Stimulated activated CD8-positive, alpha-beta memory T cell treated with anti-CD3 and anti-CD28 coated beads, Interleukin-2, amount 100 ng/mL, for 1 hour (primary cell): ENCODE results near the gene SLC6A17.

Experiments
- DNase-seq, 2 donors: peaks; one replicate each; pipeline ENCODE4 v3.0.0-alpha.2; 2020; ENCODE audit warnings: low read depth in 2 of 2

Gene SLC6A17

GRCh38 chr1:110220324-110220723 is 70.0 kb downstream of the SLC6A17 start:
- DNase-seq = no peak

- DNase-seq = no peak
Measured at GRCh38 chr1:110221119-110221518, 70.8 kb downstream of the SLC6A17 start.

GRCh38 chr1:110223127-110223526 is 72.8 kb downstream of the SLC6A17 start:
- no peak for DNase-seq

DNA sequence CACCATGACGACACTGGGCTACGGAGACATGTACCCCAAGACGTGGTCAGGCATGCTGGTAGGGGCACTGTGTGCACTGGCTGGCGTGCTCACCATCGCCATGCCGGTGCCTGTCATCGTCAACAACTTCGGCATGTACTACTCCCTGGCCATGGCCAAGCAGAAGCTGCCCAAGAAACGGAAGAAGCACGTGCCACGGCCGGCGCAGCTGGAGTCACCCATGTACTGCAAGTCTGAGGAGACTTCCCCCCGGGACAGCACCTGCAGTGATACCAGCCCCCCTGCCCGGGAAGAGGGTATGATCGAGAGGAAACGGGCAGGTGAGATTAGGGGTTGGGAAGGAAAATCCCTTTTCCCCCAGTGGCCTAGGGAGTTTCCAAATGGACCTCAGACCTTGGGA is 73.3 kb downstream of the SLC6A17 start:
- no peak for DNase-seq

DNA sequence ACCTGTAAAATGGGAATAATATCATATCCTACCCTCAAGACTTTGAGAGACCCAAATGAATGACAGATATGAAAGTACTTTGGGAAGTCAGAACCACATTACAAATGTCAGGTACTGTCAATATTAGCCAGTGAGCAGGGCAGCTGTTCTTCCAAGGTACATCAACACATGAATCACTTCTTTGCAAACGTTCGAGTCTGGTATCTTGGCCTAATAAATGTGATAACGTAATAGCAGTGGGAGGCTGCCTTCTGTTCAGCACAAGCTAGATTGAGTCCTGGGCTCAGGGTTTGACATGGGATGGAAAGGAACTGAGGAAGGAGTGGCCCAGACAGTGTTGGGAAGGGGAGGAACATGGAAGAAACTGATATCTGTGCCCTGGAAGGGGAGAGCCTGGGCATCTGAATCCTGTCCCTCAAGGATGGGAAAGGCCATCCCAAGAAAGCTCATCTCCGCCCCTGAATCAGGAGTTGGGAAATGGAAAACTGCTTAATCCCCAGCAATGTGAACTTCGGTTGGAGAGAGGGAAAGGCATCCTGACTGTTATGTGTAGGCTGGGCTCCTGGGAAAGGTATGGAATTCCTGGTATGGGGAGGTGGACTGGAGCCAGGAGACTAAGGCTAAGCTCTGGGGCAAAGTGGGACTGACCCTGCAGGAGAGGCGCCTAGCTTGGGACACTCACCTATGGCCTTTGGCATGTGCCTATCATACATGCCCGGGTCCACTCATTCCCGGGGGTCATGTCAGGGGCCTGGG is 74.1 kb downstream of the SLC6A17 start:
- no peak for DNase-seq

DNA sequence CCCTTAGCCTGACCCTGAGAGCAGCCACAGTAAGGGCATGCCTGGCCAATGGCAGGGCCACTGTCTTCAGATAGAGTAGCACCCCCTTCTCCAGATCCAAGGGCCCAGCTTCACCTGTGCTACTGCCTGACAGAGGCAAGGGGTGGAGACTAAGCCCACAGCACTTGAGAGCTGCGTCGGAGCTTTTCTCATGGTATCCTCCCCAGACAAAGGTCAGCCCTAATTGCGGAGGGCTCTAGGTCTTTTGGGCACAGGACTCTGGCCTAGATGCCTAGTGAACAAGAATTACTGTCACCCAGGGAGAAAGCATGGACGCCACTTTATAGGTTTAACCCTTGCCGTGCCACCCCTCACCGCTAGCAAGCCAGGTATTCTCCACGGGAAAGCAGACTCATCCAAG is 74.9 kb downstream of the SLC6A17 start:
- DNase-seq = no peak

GRCh38 chr1:110225756-110226404 is 75.6 kb downstream of the SLC6A17 start:
- no peak for DNase-seq

DNA sequence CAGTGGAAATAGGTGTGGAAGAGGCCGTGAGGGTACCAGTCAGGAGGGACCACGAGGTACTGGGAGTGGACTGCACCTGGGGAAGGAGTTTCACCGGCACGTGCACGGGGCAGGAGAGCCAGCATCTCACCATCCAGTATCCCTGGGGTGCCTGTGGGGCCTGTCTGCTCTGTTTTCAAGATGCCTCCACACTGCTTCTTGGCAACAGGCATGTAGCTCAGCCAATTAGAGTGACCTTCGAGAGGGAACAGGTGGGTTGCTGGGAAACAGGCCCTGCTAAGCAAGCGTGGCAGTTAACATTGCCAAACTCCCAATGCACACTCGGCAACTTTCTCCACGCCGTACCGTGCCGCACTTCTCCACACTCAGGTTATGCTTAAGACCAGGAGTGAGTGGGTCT is 77.5 kb downstream of the SLC6A17 start:
- no peak for DNase-seq

DNA sequence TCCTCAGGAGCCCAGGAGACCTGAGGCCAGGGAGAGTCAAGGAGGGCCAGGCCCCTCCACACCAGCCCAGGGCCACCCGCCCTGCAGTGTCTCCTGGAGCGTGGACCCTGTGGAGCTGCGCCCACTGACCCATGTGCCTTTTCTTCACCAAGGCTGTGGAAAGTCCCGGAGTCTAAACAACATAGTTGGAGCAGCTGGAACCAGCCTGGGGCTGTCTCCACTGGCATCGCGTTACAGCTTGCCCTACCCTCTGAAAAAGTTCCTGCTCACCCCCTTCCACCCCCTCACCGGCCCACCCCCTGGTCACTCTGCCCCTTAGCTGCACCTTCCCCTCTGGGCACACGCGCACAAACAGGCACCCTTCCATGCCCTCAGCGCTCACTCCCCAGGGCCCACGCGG is 78.1 kb downstream of the SLC6A17 start:
- no peak for DNase-seq

GRCh38 chr1:110228869-110229268 is 78.6 kb downstream of the SLC6A17 start:
- no peak for DNase-seq

- no peak for DNase-seq
Measured at GRCh38 chr1:110229348-110230001, 79.2 kb downstream of the SLC6A17 start.

GRCh38 chr1:110230381-110231199 is 80.3 kb downstream of the SLC6A17 start:
- no peak for DNase-seq

- no peak for DNase-seq
Measured at GRCh38 chr1:110233861-110234260, 83.6 kb downstream of the SLC6A17 start.

GRCh38 chr1:110234691-110235090 is 84.4 kb downstream of the SLC6A17 start:
- no peak for DNase-seq

- DNase-seq = no peak
Measured at GRCh38 chr1:110235181-110235833, 85.0 kb downstream of the SLC6A17 start.

GRCh38 chr1:110235834-110236682 is 85.8 kb downstream of the SLC6A17 start:
- DNase-seq = no peak

GRCh38 chr1:110237386-110238152 is 87.3 kb downstream of the SLC6A17 start:
- no peak for DNase-seq

GRCh38 chr1:110239441-110240430 is 89.4 kb downstream of the SLC6A17 start:
- DNase-seq = no peak
